Calu3 (cell line): ENCODE measurements around the gene MUC2. TPM values are rescaled to one million over a fixed set of nuclear protein-coding genes. Genes with fewer than 3 reads are reported as not detected.

Experiments
- BruUV-seq: library from RNA; stranded (reverse); fragments of 400-500 nt; replicated peaks from 2 replicates; lab custom pipeline; 2021; lab: Mats Ljungman, UMichigan
- CTCF ChIA-PET: fragments of 300-600 bp; sonication (Branson Sonifier 250); formaldehyde crosslinking; loops from one replicate; lab custom pipeline; 2022; ENCODE audit warnings: antibody characterized with exemption; lab: Charles Lee
- DNase-seq: peaks from one replicate; pipeline ENCODE4 v3.0.0; 2022
- H3K27ac Mint-ChIP-seq: one replicate; pipeline ENCODE4 v1.8.0; 2022; ENCODE audit warnings: mixed read lengths; ENCODE audit not compliant: unreplicated experiment
- H3K27me3 Mint-ChIP-seq: one replicate; pipeline ENCODE4 v1.8.0; 2022; ENCODE audit warnings: mixed read lengths; ENCODE audit not compliant: unreplicated experiment
- H3K36me3 Mint-ChIP-seq: one replicate; pipeline ENCODE4 v1.8.0; 2022; ENCODE audit warnings: mild to moderate bottlenecking, moderate library complexity, mixed read lengths; ENCODE audit not compliant: insufficient read depth, unreplicated experiment
- H3K4me1 Mint-ChIP-seq: one replicate; pipeline ENCODE4 v1.8.0; 2022; ENCODE audit warnings: mild to moderate bottlenecking, low read depth, mixed read lengths; ENCODE audit not compliant: unreplicated experiment
- H3K4me3 Mint-ChIP-seq: one replicate; pipeline ENCODE4 v1.8.0; 2022; ENCODE audit warnings: mild to moderate bottlenecking, low read depth, moderate library complexity, mixed read lengths; ENCODE audit not compliant: unreplicated experiment
- H3K9me3 Mint-ChIP-seq: one replicate; pipeline ENCODE4 v1.8.0; 2022; ENCODE audit warnings: low read depth, mixed read lengths; ENCODE audit not compliant: unreplicated experiment
- CTCF ChIP-seq: fragments of 200-600 bp; IDR thresholded peaks from one replicate; pipeline ENCODE4 v1.8.0; 2022; ENCODE audit warnings: antibody characterized with exemption; ENCODE audit not compliant: unreplicated experiment
- intact Hi-C: fragments of 100-400 bp; cut with micrococcal nuclease; formaldehyde crosslinking; loops from one replicate; pipeline ENCODE4 v1.10.0; 2022; ENCODE audit not compliant: unreplicated experiment
- total RNA-seq: library from RNA; stranded (reverse); gene quantifications from 2 replicates; pipeline ENCODE4 v1.2.3, GENCODE V29; 2022

MUC2 gene
- total RNA-seq, 1 experiment from 2014 or later = not detected

- no peak for DNase-seq
- Mint-ChIP-seq H3K27ac (no peak overlapping the region), H3K4me3 (no peak overlapping the region), H3K9me3 (no peaks in the 10 kb centered on the region), H3K27me3 (no peaks in the 10 kb centered on the region), H3K36me3 (peaks cover 31% of the 10 kb centered on the region), H3K4me1 (no peaks in the 10 kb centered on the region)
- CTCF ChIA-PET = no interaction called here
- BruUV-seq = no TSS peak
- intact Hi-C loops = no loop called here
- no peak for TF ChIP-seq CTCF
These were observed 45.6 kb upstream of the MUC2 start for GRCh38 chr11:1029051-1029450.

GRCh38 chr11:1029654-1030053 lies 45.0 kb upstream of the MUC2 start:
- no peaks in the 10 kb centered on the region for H3K9me3 Mint-ChIP-seq
- intact Hi-C loops = no loop called here
- no peak for TF ChIP-seq CTCF
- no peak overlapping the region for H3K4me3 Mint-ChIP-seq
- BruUV-seq = no TSS peak
- DNase-seq = no peak
- H3K4me1 Mint-ChIP-seq = no peaks in the 10 kb centered on the region
- no peaks in the 10 kb centered on the region for H3K27me3 Mint-ChIP-seq
- H3K36me3 Mint-ChIP-seq = peaks cover 30% of the 10 kb centered on the region
- H3K27ac Mint-ChIP-seq = no peak overlapping the region
- CTCF ChIA-PET = no interaction called here

DNA sequence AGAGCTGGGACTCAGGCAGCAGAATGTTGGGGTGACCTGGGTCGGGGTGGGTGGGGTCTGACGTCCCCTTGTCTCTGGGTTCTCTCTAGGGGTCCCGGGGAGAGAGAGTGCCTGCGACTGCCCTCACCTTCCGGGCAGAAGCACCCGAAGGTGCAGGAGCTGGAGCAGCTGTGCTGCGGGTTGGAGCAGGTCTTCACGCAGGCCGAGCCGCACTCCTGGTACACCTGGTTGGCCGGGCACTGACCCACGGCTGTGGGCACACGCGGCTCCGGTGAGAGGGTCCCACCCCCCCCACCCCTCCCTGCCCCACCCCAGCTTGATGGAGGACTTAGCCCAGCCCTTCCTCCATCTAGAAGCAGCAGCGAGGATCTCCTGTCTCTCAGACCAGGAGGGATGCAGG lies 44.6 kb upstream of the MUC2 start:
- no peak for DNase-seq
- Mint-ChIP-seq H3K4me3 (no peak overlapping the region), H3K9me3 (no peaks in the 10 kb centered on the region), H3K4me1 (no peaks in the 10 kb centered on the region), H3K27me3 (no peaks in the 10 kb centered on the region), H3K36me3 (peaks cover 29% of the 10 kb centered on the region), H3K27ac (no peak overlapping the region)
- intact Hi-C loops = no loop called here
- CTCF ChIA-PET = no interaction called here
- TF ChIP-seq CTCF = no peak
- BruUV-seq = no TSS peak

DNA sequence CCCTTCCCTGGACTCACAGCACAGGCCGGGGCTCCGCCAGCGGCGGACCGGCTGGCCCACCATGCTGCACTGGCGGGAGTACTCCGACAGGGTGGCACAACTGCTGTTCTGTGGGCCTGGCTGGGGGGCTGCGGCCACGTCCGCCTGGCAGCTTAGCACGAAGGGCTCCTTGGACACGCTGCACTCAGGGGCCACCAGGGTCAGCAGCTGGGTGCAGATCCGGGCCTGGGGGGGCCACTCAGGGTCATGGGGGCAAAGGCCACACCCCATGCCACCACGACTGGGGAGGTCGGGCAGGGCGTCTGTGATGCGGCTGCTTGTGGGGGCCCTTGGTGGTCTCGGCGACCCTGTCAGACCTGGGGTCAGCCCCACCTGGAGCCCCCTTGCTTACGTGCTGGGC lies 44.1 kb upstream of the MUC2 start:
- no peaks in the 10 kb centered on the region for H3K4me1 Mint-ChIP-seq
- no peak for TF ChIP-seq CTCF
- no peak for DNase-seq

More for the DNA sequence above, 44.1 kb upstream of the MUC2 start:
- Mint-ChIP-seq H3K9me3 (no peaks in the 10 kb centered on the region), H3K27me3 (no peaks in the 10 kb centered on the region), H3K27ac (no peak overlapping the region), H3K4me3 (no peak overlapping the region), H3K36me3 (peaks cover 31% of the 10 kb centered on the region)
- BruUV-seq = no TSS peak
- intact Hi-C loops = no loop called here
- CTCF ChIA-PET = no interaction called here
